OCI-LY1 (cell line): ENCODE data around the gene BOLA2B.

Experiments used
- H2AFZ ChIP-seq: fragments of 200-600 bp; sonication (generic), shearing (Covaris generic); 2 replicates; pipeline ENCODE4 v1.6.0; 2014; ENCODE audit warnings: antibody characterized with exemption, mild to moderate bottlenecking, low read length
- H3F3A ChIP-seq: fragments of 200-600 bp; sonication (generic), shearing (Covaris generic); 2 replicates; pipeline ENCODE4 v1.6.0; 2014; ENCODE audit warnings: mild to moderate bottlenecking, antibody characterized with exemption, low read length, moderate library complexity; ENCODE audit not compliant: insufficient read depth
- H3K27ac ChIP-seq: fragments of 200-600 bp; sonication (generic); 2 replicates; pipeline ENCODE4 v1.5.1; 2014; ENCODE audit warnings: low read length, mixed run types, mild to moderate bottlenecking, low read depth; ENCODE audit not compliant: poor library complexity, severe bottlenecking
- H3K27me3 ChIP-seq: fragments of 200-600 bp; sonication (generic); 2 replicates; pipeline ENCODE4 v1.6.0; 2014; ENCODE audit warnings: antibody characterized with exemption, mild to moderate bottlenecking, low read length, moderate library complexity; ENCODE audit not compliant: insufficient read depth
- H3K36me3 ChIP-seq: fragments of 200-600 bp; sonication (generic); 2 replicates; pipeline ENCODE4 v1.6.1; 2014; ENCODE audit warnings: mild to moderate bottlenecking, antibody characterized with exemption, low read length, moderate library complexity, mixed read lengths; ENCODE audit not compliant: insufficient read depth
- H3K4me1 ChIP-seq: fragments of 200-600 bp; sonication (generic); 2 replicates; pipeline ENCODE4 v1.5.1; 2014; ENCODE audit warnings: mild to moderate bottlenecking, low read length, moderate library complexity; ENCODE audit not compliant: insufficient read depth, severe bottlenecking
- H3K4me2 ChIP-seq: fragments of 200-600 bp; sonication (generic), shearing (Covaris generic); 2 replicates; pipeline ENCODE4 v1.6.1; 2014; ENCODE audit warnings: low read length
- H3K4me3 ChIP-seq: fragments of 200-600 bp; sonication (generic); 2 replicates; pipeline ENCODE4 v1.5.1; 2014; ENCODE audit warnings: low read length, low read depth, mild to moderate bottlenecking, mixed read lengths; ENCODE audit not compliant: poor library complexity, severe bottlenecking
- H3K79me2 ChIP-seq: fragments of 200-600 bp; shearing (Covaris generic); 2 replicates; pipeline ENCODE4 v1.6.1; 2016; ENCODE audit warnings: mixed run types, low read length, mixed read lengths; ENCODE audit not compliant: insufficient read depth
- H3K9ac ChIP-seq: fragments of 200-600 bp; sonication (generic), shearing (Covaris generic); 2 replicates; pipeline ENCODE4 v1.6.1; 2014; ENCODE audit warnings: mild to moderate bottlenecking, low read length, mixed read lengths
- H3K9me2 ChIP-seq: fragments of 200-600 bp; sonication (generic), shearing (Covaris generic); 2 replicates; pipeline ENCODE4 v1.6.1; 2014; ENCODE audit warnings: low read depth, mild to moderate bottlenecking, low read length, mixed read lengths
- H3K9me3 ChIP-seq: fragments of 200-600 bp; shearing (Covaris generic); 2 replicates; pipeline ENCODE4 v1.6.1; 2014; ENCODE audit warnings: low read length, mixed read lengths
- H4K20me1 ChIP-seq: fragments of 200-600 bp; sonication (generic), shearing (Covaris generic); 2 replicates; pipeline ENCODE4 v1.6.0; 2016; ENCODE audit warnings: mild to moderate bottlenecking, low read length; ENCODE audit not compliant: insufficient read depth
- EZH2 ChIP-seq: fragments of 200-600 bp; sonication (generic), shearing (Covaris generic); IDR thresholded peaks from 2 replicates; pipeline ENCODE4 v1.8.0; 2017; ENCODE audit warnings: borderline replicate concordance, mixed run types, mild to moderate bottlenecking, antibody characterized with exemption, low read length, moderate library complexity, mixed read lengths
- TF ChIP-seq, protein P1 (sequence below): fragments of 200-600 bp; sonication (generic), shearing (Covaris generic); IDR thresholded peaks from 2 replicates; pipeline ENCODE4 v1.5.1; 2017; ENCODE audit warnings: mild to moderate bottlenecking, antibody characterized with exemption, low read length, moderate library complexity, mixed read lengths

Gene BOLA2B

DNA sequence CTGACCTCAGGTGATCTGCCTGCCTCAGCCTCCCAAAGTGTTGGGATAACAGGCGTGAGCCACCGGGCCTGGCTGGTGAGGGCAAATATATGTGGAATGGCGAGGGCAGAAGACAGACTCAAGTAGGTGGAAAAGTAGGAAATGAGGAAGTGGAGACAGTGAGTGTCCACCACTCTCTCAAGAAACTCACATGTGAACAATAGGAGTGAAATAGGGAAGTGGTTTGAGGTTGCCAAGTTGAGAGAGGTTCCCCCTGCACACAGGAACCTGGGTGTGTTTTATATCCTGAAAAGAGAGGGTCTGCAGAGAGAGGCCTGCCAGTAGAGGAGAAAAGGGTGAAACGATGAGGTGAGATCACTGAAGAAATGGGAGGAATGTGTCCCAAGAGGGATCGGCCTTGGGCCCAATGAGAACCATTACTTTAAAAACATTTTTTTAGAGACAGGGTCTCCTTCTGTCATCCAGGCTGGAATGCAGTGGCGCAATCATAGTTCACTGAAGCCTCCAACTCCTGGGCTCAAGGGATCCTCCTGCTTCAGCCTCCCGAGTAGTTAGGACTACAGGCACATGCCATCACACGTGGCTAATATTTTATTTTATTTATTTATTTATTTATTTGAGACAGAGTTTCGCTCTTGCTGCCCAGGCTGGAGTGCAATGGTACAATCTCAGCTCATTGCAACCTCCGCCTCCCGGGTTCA, 27.1 kb downstream of the BOLA2B start:
- no peak for TF ChIP-seq EZH2
- TF ChIP-seq, protein P1, sequence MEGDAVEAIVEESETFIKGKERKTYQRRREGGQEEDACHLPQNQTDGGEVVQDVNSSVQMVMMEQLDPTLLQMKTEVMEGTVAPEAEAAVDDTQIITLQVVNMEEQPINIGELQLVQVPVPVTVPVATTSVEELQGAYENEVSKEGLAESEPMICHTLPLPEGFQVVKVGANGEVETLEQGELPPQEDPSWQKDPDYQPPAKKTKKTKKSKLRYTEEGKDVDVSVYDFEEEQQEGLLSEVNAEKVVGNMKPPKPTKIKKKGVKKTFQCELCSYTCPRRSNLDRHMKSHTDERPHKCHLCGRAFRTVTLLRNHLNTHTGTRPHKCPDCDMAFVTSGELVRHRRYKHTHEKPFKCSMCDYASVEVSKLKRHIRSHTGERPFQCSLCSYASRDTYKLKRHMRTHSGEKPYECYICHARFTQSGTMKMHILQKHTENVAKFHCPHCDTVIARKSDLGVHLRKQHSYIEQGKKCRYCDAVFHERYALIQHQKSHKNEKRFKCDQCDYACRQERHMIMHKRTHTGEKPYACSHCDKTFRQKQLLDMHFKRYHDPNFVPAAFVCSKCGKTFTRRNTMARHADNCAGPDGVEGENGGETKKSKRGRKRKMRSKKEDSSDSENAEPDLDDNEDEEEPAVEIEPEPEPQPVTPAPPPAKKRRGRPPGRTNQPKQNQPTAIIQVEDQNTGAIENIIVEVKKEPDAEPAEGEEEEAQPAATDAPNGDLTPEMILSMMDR: no peak
- Histone ChIP-seq H4K20me1 (no peaks in the 10 kb centered on the region), H3K27ac (no peak overlapping the region)

GRCh38 chr16:30163538-30163937, 29.9 kb downstream of the BOLA2B start:
- Histone ChIP-seq H3K79me2 (no peaks in the 10 kb centered on the region), H2AFZ (no peak overlapping the region), H3K36me3 (no peaks in the 10 kb centered on the region), H4K20me1 (no peaks in the 10 kb centered on the region), H3K9ac (no peak overlapping the region), H3K27me3 (no peaks in the 10 kb centered on the region), H3K27ac (no peak overlapping the region), H3K9me3 (no peaks in the 10 kb centered on the region), H3K4me3 (no peak overlapping the region), H3K4me1 (peaks cover 13% of the 10 kb centered on the region), H3K4me2 (no peak overlapping the region), H3K9me2 (no peaks in the 10 kb centered on the region), H3F3A (no peaks in the 10 kb centered on the region)
- TF ChIP-seq, protein P1: no peak
- TF ChIP-seq EZH2: no peak

More for the DNA sequence above, 27.1 kb downstream of the BOLA2B start:
- Histone ChIP-seq H3K9me3 (no peaks in the 10 kb centered on the region), H3K36me3 (no peaks in the 10 kb centered on the region), H3K4me1 (peaks cover 7% of the 10 kb centered on the region), H3K9me2 (no peaks in the 10 kb centered on the region), H3K79me2 (no peaks in the 10 kb centered on the region), H3K4me3 (no peak overlapping the region), H3K4me2 (no peak overlapping the region), H3K9ac (no peak overlapping the region), H2AFZ (no peak overlapping the region), H3F3A (no peaks in the 10 kb centered on the region), H3K27me3 (no peaks in the 10 kb centered on the region)

GRCh38 chr16:30157214-30157613, 36.3 kb downstream of the BOLA2B start:
- no peak overlapping the region for H3K9ac ChIP-seq
- TF ChIP-seq EZH2: no peak
- TF ChIP-seq, protein P1: no peak
- H3K27ac ChIP-seq: no peak overlapping the region
- no peaks in the 10 kb centered on the region for H3F3A ChIP-seq
- no peaks in the 10 kb centered on the region for H3K79me2 ChIP-seq
- peaks cover 6% of the 10 kb centered on the region for H3K4me1 ChIP-seq
- H4K20me1 ChIP-seq: no peaks in the 10 kb centered on the region
- H3K27me3 ChIP-seq: no peaks in the 10 kb centered on the region
- no peak overlapping the region for H3K4me2 ChIP-seq
- H3K9me2 ChIP-seq: no peaks in the 10 kb centered on the region
- no peaks in the 10 kb centered on the region for H3K9me3 ChIP-seq
- H3K36me3 ChIP-seq: no peaks in the 10 kb centered on the region
- no peak overlapping the region for H2AFZ ChIP-seq
- no peak overlapping the region for H3K4me3 ChIP-seq
